GM12878 (cell line): Measurements from ENCODE around the gene NT5C1A. TPM values are rescaled to one million over a fixed set of nuclear protein-coding genes. Genes with fewer than 3 reads are reported as not detected.

Experiments
- ATAC-seq: fragments of 200-7000 bp; cut with Tn5 transposase; 3 replicates; pipeline ENCODE4 v1.9.1; 2020; ENCODE audit warnings: mild to moderate bottlenecking, moderate library complexity
- BruUV-seq: library from RNA; stranded (reverse); fragments of 400-500 nt; replicated peaks from 2 replicates; lab custom pipeline; 2021; lab: Mats Ljungman, UMichigan
- CTCF ChIA-PET: fragments of 300-600 bp; sonication (Branson Sonifier 250); formaldehyde crosslinking; extraction: SDS; loops from one replicate; lab custom pipeline; 2021; ENCODE audit warnings: inconsistent platforms; lab: Yijun Ruan, JAX
- POLR2A ChIA-PET: fragments of 350-600 bp; formaldehyde crosslinking; extraction: SDS; loops from one replicate; lab custom pipeline; 2021; ENCODE audit warnings: inconsistent platforms; lab: Charles Lee
- RAD21 ChIA-PET: fragments of 300-600 bp; sonication (Branson Sonifier 250); formaldehyde crosslinking; loops from one replicate; lab custom pipeline; 2023; ENCODE audit warnings: antibody characterized with exemption; ENCODE audit not compliant: unreplicated experiment; lab: Charles Lee
- SMC1A ChIA-PET: fragments of 300-600 bp; sonication (Branson Sonifier 250); formaldehyde crosslinking; loops from one replicate; lab custom pipeline; 2023; ENCODE audit not compliant: unreplicated experiment, uncharacterized antibody; lab: Charles Lee
- DNase-seq: peaks from one replicate; pipeline ENCODE4 v3.0.0-alpha.2; 2011; ENCODE audit warnings: low read depth, low spot score
- FAIRE-seq: peaks from 3 replicates; lab custom pipeline; 2011; peaks lifted over from hg19 to GRCh38; lab: Jason Lieb, UNC
- H2AFZ ChIP-seq: 2 replicates; pipeline ENCODE4 v1.6.0; 2011; ENCODE audit warnings: low read depth, low read length, control low read depth; ENCODE audit not compliant: control insufficient read depth
- H3K27ac ChIP-seq: 2 replicates; pipeline ENCODE4 v1.5.1; 2011; ENCODE audit warnings: control low read depth; ENCODE audit not compliant: control insufficient read depth, insufficient read depth
- H3K27me3 ChIP-seq, 2 experiments: replicated peaks in 1 of 2; 2 replicates each; pipeline versions ENCODE4 v1.6.0 to v1.6.1; 2011; ENCODE audit warnings: low read length in 1 of 2; ENCODE audit not compliant: control insufficient read depth in 2 of 2, insufficient read depth in 2 of 2
- H3K36me3 ChIP-seq, 2 experiments: 2 replicates each; pipeline ENCODE4 v1.5.1; 2011; ENCODE audit warnings: low read length in 1 of 2; ENCODE audit not compliant: control insufficient read depth in 2 of 2, insufficient read depth in 2 of 2
- H3K4me1 ChIP-seq: 2 replicates; pipeline ENCODE4 v1.6.1; 2011; ENCODE audit warnings: mild to moderate bottlenecking, low read length, moderate library complexity, mixed read lengths; ENCODE audit not compliant: control insufficient read depth, insufficient read depth
- H3K4me2 ChIP-seq: 2 replicates; pipeline ENCODE4 v1.6.0; 2011; ENCODE audit warnings: control low read depth; ENCODE audit not compliant: control insufficient read depth, insufficient read depth
- H3K4me3 ChIP-seq: fragments of 200-600 bp; sonication (generic); 2 replicates; pipeline ENCODE4 v1.5.1; 2016
- H3K79me2 ChIP-seq: 2 replicates; pipeline ENCODE4 v1.6.0; 2011; ENCODE audit warnings: low read length; ENCODE audit not compliant: control insufficient read depth, insufficient read depth
- H3K9ac ChIP-seq: 2 replicates; pipeline ENCODE4 v1.8.0; 2011; ENCODE audit warnings: low read length, control low read depth, mixed read lengths; ENCODE audit not compliant: control insufficient read depth, insufficient read depth
- H3K9me3 ChIP-seq: replicated peaks from 3 replicates; pipeline ENCODE4 v1.5.1; 2011; ENCODE audit warnings: mild to moderate bottlenecking, low read length; ENCODE audit not compliant: control insufficient read depth, insufficient read depth
- H4K20me1 ChIP-seq: 2 replicates; pipeline ENCODE4 v1.6.0; 2011; ENCODE audit not compliant: control insufficient read depth, insufficient read depth
- CBFB ChIP-seq: IDR thresholded peaks from 2 replicates; pipeline ENCODE4 v1.6.1; 2016; ENCODE audit warnings: antibody characterized with exemption, low read depth
- CEBPB ChIP-seq, 2 experiments: fragments of 150-350 bp in 1 of 2; IDR thresholded peaks; 2 replicates each; pipeline ENCODE4 v1.6.1; 2012 to 2014; ENCODE audit warnings: low read depth in 2 of 2, low read length in 2 of 2, borderline replicate concordance in 1 of 2, inconsistent platforms in 1 of 2
- FOS ChIP-seq: IDR thresholded peaks from 3 replicates; pipeline ENCODE4 v1.6.1; 2011; ENCODE audit warnings: borderline replicate concordance; ENCODE audit not compliant: insufficient read length; ENCODE audit errors: extremely low read depth
- GATAD2B ChIP-seq: fragments of 450-650 bp; conservative IDR thresholded peaks from 2 replicates; pipeline ENCODE4 v1.6.1; 2017; ENCODE audit warnings: low read depth, mild to moderate bottlenecking, moderate library complexity
- IKZF1 ChIP-seq: fragments of 450-650 bp; conservative IDR thresholded peaks from 2 replicates; pipeline ENCODE4 v1.6.1; 2017; ENCODE audit warnings: antibody characterized with exemption, mild to moderate bottlenecking
- RAD21 ChIP-seq: IDR thresholded peaks from 2 replicates; pipeline ENCODE4 v1.6.1; 2011; ENCODE audit warnings: mild to moderate bottlenecking, low read depth, low read length, moderate library complexity; ENCODE audit not compliant: insufficient read depth
- RELA ChIP-seq: fragments of 450-650 bp; IDR thresholded peaks from 2 replicates; pipeline ENCODE4 v1.8.0; 2014; ENCODE audit warnings: borderline replicate concordance; ENCODE audit not compliant: partially characterized antibody
- REST ChIP-seq: IDR thresholded peaks from 2 replicates; pipeline ENCODE4 v1.6.1; 2012; ENCODE audit warnings: mild to moderate bottlenecking, low read depth, low read length
- RFX5 ChIP-seq: IDR thresholded peaks from 2 replicates; pipeline ENCODE4 v1.6.1; 2011; ENCODE audit warnings: low read depth, low read length, improper control_type of control experiment
- SP1 ChIP-seq: IDR thresholded peaks from one replicate; pipeline ENCODE4 v1.6.1; 2011; ENCODE audit warnings: low read depth, low read length
- TCF12 ChIP-seq: IDR thresholded peaks from 2 replicates; pipeline ENCODE4 v1.6.1; 2011; ENCODE audit warnings: low read depth, mild to moderate bottlenecking, low read length
- WGBS: methylation state at CpG from one replicate; pipeline ENCODE4 v1.1.6; 2016; ENCODE audit warnings: low lambda C conversion rate; ENCODE audit not compliant: insufficient replicate concordance, insufficient coverage; ENCODE audit errors: missing lambda C conversion rate; 5-methylcytosine and 5-hydroxymethylcytosine counted together
- in situ Hi-C: fragments of 300-500 bp; cut with MboI; formaldehyde crosslinking; loops from 9 replicates; pipeline ENCODE4 v1.14.3; 2018; ENCODE audit warnings: mixed read lengths
- intact Hi-C: fragments of 100-400 bp; cut with micrococcal nuclease; formaldehyde crosslinking; loops from one replicate; pipeline ENCODE4 v1.14.2; 2022; ENCODE audit not compliant: unreplicated experiment
- polyA plus RNA-seq, 11 experiments: library from polyadenylated mRNA; depleted of rRNA in 4 of 11; unstranded in 6 of 11; stranded (reverse) in 5 of 11; fragments of >200 nt; fragmentation: Nextera tagmentation in 4 of 11; fragmentation: Illumina TruSeq in 1 of 11; extraction: Ambion mirVana in 4 of 11; extraction: Trizol in 1 of 11; gene quantifications; 1 replicate in 1 of 11; 2 replicates in 10 of 11; pipeline versions ENCODE4 v1.2.1 to v1.2.3, GENCODE V29; 2011 to 2016; ENCODE audit warnings: inconsistent platforms in 2 of 11, missing spikeins in 2 of 11, low read depth in 1 of 11
- total RNA-seq, 4 experiments: library from RNA; depleted of rRNA in 3 of 4; stranded (reverse); fragments of >200 nt in 3 of 4; fragmentation: Illumina TruSeq in 1 of 4; extraction: Trizol in 1 of 4; gene quantifications; 2 replicates each; pipeline versions ENCODE4 v1.2.1 to v1.2.3, GENCODE V29; 2013 to 2021
- TF ChIP-seq, protein P1 (sequence below): fragments of 450-650 bp; IDR thresholded peaks from 2 replicates; pipeline ENCODE4 v1.6.1; 2018; ENCODE audit warnings: mild to moderate bottlenecking, low read depth, moderate library complexity; ENCODE audit not compliant: partially characterized antibody

Gene NT5C1A
- total and polyA plus RNA-seq, 10 of the 15 experiments (the other 5 are each of a cell fraction or from before 2014, with no cell fraction given) = 0.05 to 0.77 (median 0.22) TPM; not detected in 1

DNA sequence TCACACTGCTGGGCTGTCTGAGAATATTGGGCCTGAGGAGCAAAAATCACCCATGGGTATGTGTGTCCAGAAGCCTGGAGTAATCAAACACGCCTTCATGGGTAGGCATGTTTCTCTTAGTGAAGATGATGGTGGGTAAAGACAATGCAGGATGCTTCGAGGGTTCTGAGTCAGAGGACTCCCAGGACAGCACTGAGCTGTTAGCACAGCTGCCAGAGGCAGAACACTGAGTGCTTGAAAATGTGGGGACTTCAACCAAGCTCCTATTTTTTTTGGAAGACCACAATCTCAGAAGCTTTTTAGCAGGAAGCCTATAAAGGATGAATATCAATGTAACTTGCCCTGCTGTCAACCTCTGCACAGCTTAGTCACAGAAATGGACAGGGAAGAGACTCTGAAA is 7.9 kb upstream of the NT5C1A start:
- no peak overlapping the region for H3K4me3 ChIP-seq
- CTCF ChIA-PET = interaction anchor here (1.4 to 4.1 kb wide), 3 partner anchors 9 to 27 kb away, joined by 3 to 36 read pairs (median 8); partner anchors contain the start of gene NT5C1A
- no TSS peak for BruUV-seq
- peaks cover 0 to 6% of the 10 kb centered on the region in 2 experiments; a peak in 3 of 4 replicates for H3K27me3 ChIP-seq
- FAIRE-seq = no peak
- SMC1A ChIA-PET = interaction anchor here (1.1 to 1.9 kb wide), 3 partner anchors 10 to 68 kb away, joined by 3 to 4 read pairs (median 4); no protein-coding TSS in a partner anchor
- in situ Hi-C loops (no loop called here), intact Hi-C loops (no loop called here)
- RAD21 ChIA-PET = no interaction called here
- no peak for TF ChIP-seq RAD21
- TF ChIP-seq CBFB = no peak
- TF ChIP-seq TCF12 = no peak
- no peak for TF ChIP-seq IKZF1
- TF ChIP-seq FOS = no peak
- no peak for TF ChIP-seq RFX5
- no peak for TF ChIP-seq SP1
- TF ChIP-seq GATAD2B = no peak
- TF ChIP-seq, protein P1, sequence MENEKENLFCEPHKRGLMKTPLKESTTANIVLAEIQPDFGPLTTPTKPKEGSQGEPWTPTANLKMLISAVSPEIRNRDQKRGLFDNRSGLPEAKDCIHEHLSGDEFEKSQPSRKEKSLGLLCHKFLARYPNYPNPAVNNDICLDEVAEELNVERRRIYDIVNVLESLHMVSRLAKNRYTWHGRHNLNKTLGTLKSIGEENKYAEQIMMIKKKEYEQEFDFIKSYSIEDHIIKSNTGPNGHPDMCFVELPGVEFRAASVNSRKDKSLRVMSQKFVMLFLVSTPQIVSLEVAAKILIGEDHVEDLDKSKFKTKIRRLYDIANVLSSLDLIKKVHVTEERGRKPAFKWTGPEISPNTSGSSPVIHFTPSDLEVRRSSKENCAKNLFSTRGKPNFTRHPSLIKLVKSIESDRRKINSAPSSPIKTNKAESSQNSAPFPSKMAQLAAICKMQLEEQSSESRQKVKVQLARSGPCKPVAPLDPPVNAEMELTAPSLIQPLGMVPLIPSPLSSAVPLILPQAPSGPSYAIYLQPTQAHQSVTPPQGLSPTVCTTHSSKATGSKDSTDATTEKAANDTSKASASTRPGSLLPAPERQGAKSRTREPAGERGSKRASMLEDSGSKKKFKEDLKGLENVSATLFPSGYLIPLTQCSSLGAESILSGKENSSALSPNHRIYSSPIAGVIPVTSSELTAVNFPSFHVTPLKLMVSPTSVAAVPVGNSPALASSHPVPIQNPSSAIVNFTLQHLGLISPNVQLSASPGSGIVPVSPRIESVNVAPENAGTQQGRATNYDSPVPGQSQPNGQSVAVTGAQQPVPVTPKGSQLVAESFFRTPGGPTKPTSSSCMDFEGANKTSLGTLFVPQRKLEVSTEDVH = no peak
- no peak for TF ChIP-seq REST
- no peak for TF ChIP-seq RELA
- TF ChIP-seq CEBPB (IDR thresholded peaks at IDR 0.05; ENCODE audit: borderline replicate concordance in 1 of 2, low read depth in 2 of 2, low read length in 2 of 2) = no peak
- H3K4me2 ChIP-seq = no peak overlapping the region
- POLR2A ChIA-PET = no interaction called here
- no peak overlapping the region for H2AFZ ChIP-seq
- H3K4me1 ChIP-seq = no peaks in the 10 kb centered on the region
- H3K9ac ChIP-seq = no peak overlapping the region
- no peaks in the 10 kb centered on the region for H3K79me2 ChIP-seq
- no peak for DNase-seq
- H3K9me3 ChIP-seq = no peaks in the 10 kb centered on the region
- WGBS = 11% methylated on average over 2 of the region's 2 CpGs
- H3K36me3 ChIP-seq = no peaks in the 10 kb centered on the region
- no peak for ATAC-seq
- no peaks in the 10 kb centered on the region for H4K20me1 ChIP-seq
- no peak overlapping the region for H3K27ac ChIP-seq
